ENCODE data around the gene CERK. TPM values are rescaled to one million over a fixed set of nuclear protein-coding genes. Genes with fewer than 3 reads are reported as not detected.

Gene CERK
- total and polyA plus RNA-seq, 11 donors, result 17.8 to 125 (median 72.3) TPM

GRCh38 chr22:46744581-46744980 lies 6.5 kb upstream of the CERK start:
- Histone ChIP-seq H3K9me3 (no peaks in the 10 kb centered on the region), H3K27me3 (no peaks in the 10 kb centered on the region), H3K27ac (no peak overlapping the region), H3K4me1 (peaks cover 0 to 37% (median 13%) of the 10 kb centered on the region in 12 donors), H3K36me3 (no peaks in the 10 kb centered on the region), H3K4me3 (no peak overlapping the region)
- intact Hi-C loops (cut with DNase I), result no loop called here
- WGBS, 4 donors, result 88 to 91% (median 89%) methylated on average over 6 of the region's 6 CpGs
- ATAC-seq, result no peak
- no peak for DNase-seq
- no peak for TF ChIP-seq CTCF (IDR thresholded peaks at IDR 0.05)
- no peak for TF ChIP-seq POLR2A (IDR thresholded peaks at IDR 0.05)

- TF ChIP-seq POLR2A (IDR thresholded peaks at IDR 0.05) (no peak), CTCF (IDR thresholded peaks at IDR 0.05) (no peak)
- Histone ChIP-seq H3K36me3 (no peaks in the 10 kb centered on the region), H3K27me3 (no peaks in the 10 kb centered on the region), H3K27ac (peak overlapping the region in 3 of 12 donors; percentile 90 to 99 (median 96)), H3K4me1 (peaks cover 0 to 43% (median 19%) of the 10 kb centered on the region in 12 donors), H3K9me3 (no peaks in the 10 kb centered on the region), H3K4me3 (no peak overlapping the region)
- intact Hi-C loops (cut with DNase I), result no loop called here
- ATAC-seq, result no peak
- WGBS, 4 donors, result 82 to 100% (median 83%) methylated on average over 4 to 6 of the region's 6 CpGs
- DNase-seq, result no peak
Measured at GRCh38 chr22:46742576-46743221, 4.6 kb upstream of the CERK start.

GRCh38 chr22:46741974-46742519 lies 4.0 kb upstream of the CERK start:
- intact Hi-C loops (cut with DNase I), result loop anchor here in 1 of 10 donors (2.0 kb wide), 1 partner anchor 19 kb away; no protein-coding TSS in a partner anchor
- no peaks in the 10 kb centered on the region for H3K36me3 ChIP-seq
- DNase-seq, result no peak
- no peaks in the 10 kb centered on the region for H3K9me3 ChIP-seq
- H3K4me1 ChIP-seq, result peaks cover 0 to 48% (median 22%) of the 10 kb centered on the region in 12 donors
- ATAC-seq, result no peak
- TF ChIP-seq CTCF (IDR thresholded peaks at IDR 0.05) (peak in 1 of 12 donors; percentile 14), POLR2A (IDR thresholded peaks at IDR 0.05) (no peak)
- H3K27ac ChIP-seq, result peak overlapping the region in 10 of 12 donors; percentile 49 to 99 (median 91)
- no peak overlapping the region for H3K4me3 ChIP-seq
- WGBS, 4 donors, result 80 to 85% (median 81%) methylated on average over 5 to 6 of the region's 6 CpGs
- H3K27me3 ChIP-seq, result no peaks in the 10 kb centered on the region

- ATAC-seq (peak; percentile 14 to 48 (median 32)), DNase-seq (peak in 1 of 5 donors; percentile 74)
- H3K36me3 ChIP-seq, result no peaks in the 10 kb centered on the region
- no peaks in the 10 kb centered on the region for H3K9me3 ChIP-seq
- WGBS, 4 donors, result 66 to 76% (median 73%) methylated on average over 9 to 14 of the region's 14 CpGs
- H3K4me1 ChIP-seq, result peaks cover 0 to 57% (median 31%) of the 10 kb centered on the region in 12 donors
- TF ChIP-seq CTCF (IDR thresholded peaks at IDR 0.05) (no peak), POLR2A (IDR thresholded peaks at IDR 0.05) (peak in 1 of 2 donors; percentile 36)
- peak overlapping the region; percentile 37 to 99 (median 85) for H3K27ac ChIP-seq
- intact Hi-C loops (cut with DNase I), result loop anchor here in 1 of 10 donors (2.0 kb wide), 1 partner anchor 20 kb away; no protein-coding TSS in a partner anchor
- H3K27me3 ChIP-seq, result no peaks in the 10 kb centered on the region
- no peak overlapping the region for H3K4me3 ChIP-seq
Measured at GRCh38 chr22:46740910-46741780, 3.1 kb upstream of the CERK start.

All from heart left ventricle (tissue), 16 donors.